GM10847 (cell line): ENCODE measurements around the gene MYCN.

Experiments
- POLR2A ChIP-seq: IDR thresholded peaks from 2 replicates; pipeline ENCODE4 v1.6.1; 2011; ENCODE audit not compliant: insufficient read length; ENCODE audit errors: extremely low read depth

MYCN gene

GRCh38 chr2:15946983-15947382 lies 6.6 kb downstream of the MYCN start:
- TF ChIP-seq POLR2A = no peak

- no peak for TF ChIP-seq POLR2A
These were observed 7.1 kb downstream of the MYCN start for GRCh38 chr2:15947431-15947830.

- no peak for TF ChIP-seq POLR2A
These were observed 8.3 kb downstream of the MYCN start for GRCh38 chr2:15948704-15948957.

- no peak for TF ChIP-seq POLR2A
These were observed 8.8 kb downstream of the MYCN start for GRCh38 chr2:15949126-15949525.

GRCh38 chr2:15949551-15949950 lies 9.2 kb downstream of the MYCN start:
- no peak for TF ChIP-seq POLR2A

- no peak for TF ChIP-seq POLR2A
These were observed 10.0 kb downstream of the MYCN start for GRCh38 chr2:15950088-15950952.

GRCh38 chr2:15952451-15953146 lies 12.2 kb downstream of the MYCN start:
- no peak for TF ChIP-seq POLR2A

- no peak for TF ChIP-seq POLR2A
These were observed 12.8 kb downstream of the MYCN start for GRCh38 chr2:15953147-15953630.

GRCh38 chr2:15953891-15954680 lies 13.7 kb downstream of the MYCN start:
- TF ChIP-seq POLR2A = no peak

GRCh38 chr2:15954761-15955160 lies 14.4 kb downstream of the MYCN start:
- no peak for TF ChIP-seq POLR2A

- no peak for TF ChIP-seq POLR2A
These were observed 15.1 kb downstream of the MYCN start for GRCh38 chr2:15955232-15955988.

- no peak for TF ChIP-seq POLR2A
These were observed 15.9 kb downstream of the MYCN start for GRCh38 chr2:15956230-15956629.

- TF ChIP-seq POLR2A = no peak
These were observed 16.7 kb downstream of the MYCN start for GRCh38 chr2:15956751-15957736.
